Peyer's patch (tissue), 4 donors: ENCODE measurements around the gene NPB.

Source experiments
- POLR2A ChIP-seq, 2 donors: fragments of 450-650 bp; IDR thresholded peaks; one replicate each; pipeline ENCODE4 v1.5.1; 2017; ENCODE audit warnings: antibody characterized with exemption in 2 of 2, mild to moderate bottlenecking in 2 of 2, moderate library complexity in 2 of 2
- TF ChIP-seq, protein P1 (sequence below), 6 experiments: fragments of 450-650 bp in 4 of 6; fragments of 200-600 bp in 2 of 6; sonication (generic) in 1 of 6; IDR thresholded peaks; one replicate each; pipeline ENCODE4 v1.5.1; 2017 to 2019; ENCODE audit warnings: antibody characterized with exemption in 6 of 6, mild to moderate bottlenecking in 3 of 6, moderate library complexity in 1 of 6

DNA sequence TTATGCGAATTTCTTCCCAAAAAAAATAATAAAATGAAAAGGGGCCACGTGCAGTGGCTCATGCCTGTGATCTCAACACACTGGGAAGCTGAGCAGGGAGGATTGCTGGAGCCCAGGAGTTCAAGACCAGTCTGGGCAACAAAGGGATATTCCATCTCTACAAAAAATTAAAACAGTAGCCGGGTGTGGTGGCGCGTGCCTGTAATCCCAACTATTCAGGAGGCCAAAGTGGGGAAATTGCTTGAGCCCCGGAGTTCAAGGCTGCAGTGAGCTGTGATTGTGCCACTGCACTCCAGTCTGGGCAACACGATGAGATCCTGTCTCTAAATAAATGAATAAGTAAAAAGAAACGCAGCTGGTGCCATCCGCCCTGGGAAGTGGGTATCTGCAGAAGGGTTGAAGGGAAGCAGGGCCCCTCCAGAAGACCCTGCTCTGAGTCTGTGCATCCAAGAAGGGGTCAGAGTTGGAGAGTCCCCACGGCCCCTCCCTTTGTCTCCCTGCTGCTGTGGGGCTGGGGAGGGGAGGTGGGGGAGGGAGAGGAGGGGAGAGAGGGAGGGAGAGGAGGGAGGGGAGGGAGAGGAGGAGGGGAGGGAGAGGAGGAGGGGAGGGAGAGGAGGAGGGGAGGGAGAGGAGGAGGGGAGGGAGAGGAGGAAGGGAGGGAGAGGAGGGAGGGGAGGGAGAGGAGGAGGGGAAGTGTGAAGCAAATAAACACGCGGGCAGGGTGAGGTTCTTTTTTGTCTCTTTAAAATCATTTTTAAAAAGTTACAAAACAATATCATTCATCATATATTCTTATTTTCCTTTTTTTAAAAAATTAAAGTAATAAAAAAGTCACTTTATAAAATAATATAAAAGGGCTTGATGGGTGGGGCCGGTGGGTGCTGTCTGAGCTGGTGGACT lies 50.0 kb downstream of the NPB start:
- TF ChIP-seq, protein P1, sequence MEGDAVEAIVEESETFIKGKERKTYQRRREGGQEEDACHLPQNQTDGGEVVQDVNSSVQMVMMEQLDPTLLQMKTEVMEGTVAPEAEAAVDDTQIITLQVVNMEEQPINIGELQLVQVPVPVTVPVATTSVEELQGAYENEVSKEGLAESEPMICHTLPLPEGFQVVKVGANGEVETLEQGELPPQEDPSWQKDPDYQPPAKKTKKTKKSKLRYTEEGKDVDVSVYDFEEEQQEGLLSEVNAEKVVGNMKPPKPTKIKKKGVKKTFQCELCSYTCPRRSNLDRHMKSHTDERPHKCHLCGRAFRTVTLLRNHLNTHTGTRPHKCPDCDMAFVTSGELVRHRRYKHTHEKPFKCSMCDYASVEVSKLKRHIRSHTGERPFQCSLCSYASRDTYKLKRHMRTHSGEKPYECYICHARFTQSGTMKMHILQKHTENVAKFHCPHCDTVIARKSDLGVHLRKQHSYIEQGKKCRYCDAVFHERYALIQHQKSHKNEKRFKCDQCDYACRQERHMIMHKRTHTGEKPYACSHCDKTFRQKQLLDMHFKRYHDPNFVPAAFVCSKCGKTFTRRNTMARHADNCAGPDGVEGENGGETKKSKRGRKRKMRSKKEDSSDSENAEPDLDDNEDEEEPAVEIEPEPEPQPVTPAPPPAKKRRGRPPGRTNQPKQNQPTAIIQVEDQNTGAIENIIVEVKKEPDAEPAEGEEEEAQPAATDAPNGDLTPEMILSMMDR (IDR thresholded peaks at IDR 0.05) = no peak
- no peak for TF ChIP-seq POLR2A (IDR thresholded peaks at IDR 0.05)
